Mammary epithelial cell (primary cell): Measurements from ENCODE around the gene LMAN2.

ENCODE experiments used
- CTCF ChIP-seq, 2 donors: IDR thresholded peaks in 1 of 2; conservative IDR thresholded peaks in 1 of 2; 2 replicates each; pipeline ENCODE4 v1.5.1; 2011 to 2012; ENCODE audit warnings: inconsistent platforms in 2 of 2, low read length in 2 of 2, mild to moderate bottlenecking in 2 of 2, control low read depth in 1 of 2, low read depth in 1 of 2; ENCODE audit not compliant: insufficient read depth in 1 of 2; ENCODE audit errors: extremely low read depth in 1 of 2
- EZH2 ChIP-seq: IDR thresholded peaks from 2 replicates; pipeline ENCODE4 v1.6.1; 2012; ENCODE audit warnings: low read length, inconsistent platforms, borderline replicate concordance

DNA sequence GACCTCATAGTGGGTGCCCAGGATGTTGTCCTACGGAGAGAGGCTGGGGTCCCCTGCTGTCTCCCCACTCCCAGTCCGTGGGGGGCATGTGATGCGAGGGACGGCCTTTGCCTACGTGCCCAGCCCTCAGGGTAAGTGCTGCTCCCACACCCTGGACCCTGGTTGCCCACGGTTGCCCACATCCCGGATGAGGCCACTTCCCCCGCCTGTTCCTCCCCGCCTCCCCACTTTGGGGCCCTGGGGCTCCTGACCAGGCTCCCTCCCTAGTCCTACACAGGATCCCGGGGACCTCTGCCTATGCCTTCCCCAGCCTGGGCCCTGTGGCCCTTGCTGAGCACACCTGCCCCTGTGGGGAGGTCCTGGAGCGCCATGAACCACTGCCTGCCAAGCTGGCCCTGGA, 34.3 kb upstream of the LMAN2 start:
- TF ChIP-seq CTCF (conservative IDR thresholded peaks at IDR 0.05 in 1 of 2, IDR thresholded peaks at IDR 0.05 in 1 of 2; ENCODE audit: extremely low read depth in 1 of 2, insufficient read depth in 1 of 2, low read depth in 1 of 2, low read length in 2 of 2) (no peak), EZH2 (no peak)
